Measurements from ENCODE around the gene FLNC. TPM values are rescaled to one million over a fixed set of nuclear protein-coding genes. Genes with fewer than 3 reads are reported as not detected.

The FLNC gene
- polyA plus RNA-seq, 3 donors from 2014 or later = not detected

- H3K27me3 Mint-ChIP-seq (ENCODE audit: low read depth in 3 of 3) = peaks cover 0 to 1% (median 1%) of the 10 kb centered on the region in 3 donors
- H3K36me3 Mint-ChIP-seq = peaks cover 9 to 23% (median 19%) of the 10 kb centered on the region in 3 donors
- no peak overlapping the region for H3K27ac Mint-ChIP-seq
- no peaks in the 10 kb centered on the region for H3K9me3 Mint-ChIP-seq
- DNase-seq = no peak
- no peak overlapping the region for H3K4me3 Mint-ChIP-seq
- no peaks in the 10 kb centered on the region for H3K4me1 Mint-ChIP-seq
These were observed 19.7 kb upstream of the FLNC start for GRCh38 chr7:128810473-128810872.

GRCh38 chr7:128810997-128811396, 19.2 kb upstream of the FLNC start:
- Mint-ChIP-seq H3K27ac (no peak overlapping the region), H3K4me3 (no peak overlapping the region), H3K9me3 (no peaks in the 10 kb centered on the region), H3K36me3 (peaks cover 9 to 21% (median 18%) of the 10 kb centered on the region in 3 donors), H3K27me3 (ENCODE audit: low read depth in 3 of 3) (peaks cover 0 to 2% (median 1%) of the 10 kb centered on the region in 3 donors), H3K4me1 (no peaks in the 10 kb centered on the region)
- no peak for DNase-seq

GRCh38 chr7:128811631-128812430, 18.4 kb upstream of the FLNC start:
- peaks cover 0 to 2% (median 1%) of the 10 kb centered on the region in 3 donors for H3K27me3 Mint-ChIP-seq (ENCODE audit: low read depth in 3 of 3)
- H3K4me3 Mint-ChIP-seq = no peak overlapping the region
- no peaks in the 10 kb centered on the region for H3K9me3 Mint-ChIP-seq
- H3K27ac Mint-ChIP-seq = no peak overlapping the region
- no peaks in the 10 kb centered on the region for H3K4me1 Mint-ChIP-seq
- peaks cover under 1 to 14% (median 11%) of the 10 kb centered on the region in 3 donors for H3K36me3 Mint-ChIP-seq
- DNase-seq = no peak

- Mint-ChIP-seq H3K4me3 (no peak overlapping the region), H3K9me3 (no peaks in the 10 kb centered on the region), H3K4me1 (no peaks in the 10 kb centered on the region), H3K27ac (no peak overlapping the region), H3K27me3 (ENCODE audit: low read depth in 3 of 3) (peaks cover 0 to 2% (median 1%) of the 10 kb centered on the region in 3 donors), H3K36me3 (peaks cover 0 to 12% (median 8%) of the 10 kb centered on the region in 3 donors)
- no peak for DNase-seq
These were observed 17.6 kb upstream of the FLNC start for GRCh38 chr7:128812514-128813168.

- Mint-ChIP-seq H3K4me1 (no peaks in the 10 kb centered on the region), H3K36me3 (peaks cover 0 to 7% (median 3%) of the 10 kb centered on the region in 3 donors), H3K9me3 (no peaks in the 10 kb centered on the region), H3K4me3 (no peak overlapping the region), H3K27me3 (ENCODE audit: low read depth in 3 of 3) (peaks cover 0 to 2% (median 1%) of the 10 kb centered on the region in 3 donors), H3K27ac (no peak overlapping the region)
- no peak for DNase-seq
These were observed 15.7 kb upstream of the FLNC start for GRCh38 chr7:128814499-128814898.

GRCh38 chr7:128815289-128815942, 14.8 kb upstream of the FLNC start:
- peaks cover 0 to 2% (median 1%) of the 10 kb centered on the region in 3 donors for H3K27me3 Mint-ChIP-seq (ENCODE audit: low read depth in 3 of 3)
- no peaks in the 10 kb centered on the region for H3K9me3 Mint-ChIP-seq
- H3K4me3 Mint-ChIP-seq = no peak overlapping the region
- H3K27ac Mint-ChIP-seq = no peak overlapping the region
- H3K36me3 Mint-ChIP-seq = no peaks in the 10 kb centered on the region
- DNase-seq = no peak
- H3K4me1 Mint-ChIP-seq = no peaks in the 10 kb centered on the region

- no peak overlapping the region for H3K4me3 Mint-ChIP-seq
- H3K27ac Mint-ChIP-seq = no peak overlapping the region
- H3K27me3 Mint-ChIP-seq (ENCODE audit: low read depth in 3 of 3) = peaks cover 0 to 2% (median 1%) of the 10 kb centered on the region in 3 donors
- DNase-seq = no peak
- H3K9me3 Mint-ChIP-seq = no peaks in the 10 kb centered on the region
- H3K4me1 Mint-ChIP-seq = no peaks in the 10 kb centered on the region
- no peaks in the 10 kb centered on the region for H3K36me3 Mint-ChIP-seq
These were observed 11.5 kb upstream of the FLNC start for GRCh38 chr7:128818694-128819093.

- Mint-ChIP-seq H3K4me3 (no peak overlapping the region), H3K27ac (no peak overlapping the region), H3K9me3 (no peaks in the 10 kb centered on the region), H3K4me1 (no peaks in the 10 kb centered on the region), H3K36me3 (no peaks in the 10 kb centered on the region), H3K27me3 (ENCODE audit: low read depth in 3 of 3) (no peaks in the 10 kb centered on the region)
- DNase-seq = no peak
These were observed 8.5 kb upstream of the FLNC start for GRCh38 chr7:128821724-128822123.

GRCh38 chr7:128826512-128826911, 3.7 kb upstream of the FLNC start:
- Mint-ChIP-seq H3K27me3 (ENCODE audit: low read depth in 3 of 3) (peaks cover 9 to 15% (median 11%) of the 10 kb centered on the region in 3 donors), H3K36me3 (no peaks in the 10 kb centered on the region), H3K4me3 (no peak overlapping the region), H3K9me3 (no peaks in the 10 kb centered on the region), H3K27ac (no peak overlapping the region), H3K4me1 (peaks cover 9 to 10% of the 10 kb centered on the region in 2 donors)
- DNase-seq = no peak

GRCh38 chr7:128826916-128827247, 3.3 kb upstream of the FLNC start:
- H3K27me3 Mint-ChIP-seq (ENCODE audit: low read depth in 3 of 3) = peaks cover 10 to 15% (median 11%) of the 10 kb centered on the region in 3 donors
- no peak for DNase-seq
- no peaks in the 10 kb centered on the region for H3K36me3 Mint-ChIP-seq
- no peak overlapping the region for H3K27ac Mint-ChIP-seq
- peaks cover 10% of the 10 kb centered on the region in 2 donors for H3K4me1 Mint-ChIP-seq
- no peak overlapping the region for H3K4me3 Mint-ChIP-seq
- H3K9me3 Mint-ChIP-seq = no peaks in the 10 kb centered on the region

GRCh38 chr7:128827248-128827958, 2.8 kb upstream of the FLNC start:
- H3K27me3 Mint-ChIP-seq (ENCODE audit: low read depth in 3 of 3) = peaks cover 11 to 15% (median 11%) of the 10 kb centered on the region in 3 donors
- H3K4me1 Mint-ChIP-seq = peaks cover 10% of the 10 kb centered on the region in 2 donors
- no peak overlapping the region for H3K4me3 Mint-ChIP-seq
- H3K36me3 Mint-ChIP-seq = no peaks in the 10 kb centered on the region
- no peak overlapping the region for H3K27ac Mint-ChIP-seq
- H3K9me3 Mint-ChIP-seq = no peaks in the 10 kb centered on the region
- no peak for DNase-seq

GRCh38 chr7:128827971-128828711, 2.1 kb upstream of the FLNC start:
- H3K4me1 Mint-ChIP-seq = peaks cover 10% of the 10 kb centered on the region in 2 donors
- no peaks in the 10 kb centered on the region for H3K36me3 Mint-ChIP-seq
- H3K27me3 Mint-ChIP-seq (ENCODE audit: low read depth in 3 of 3) = peaks cover 11 to 15% (median 13%) of the 10 kb centered on the region in 3 donors
- H3K4me3 Mint-ChIP-seq = peak overlapping the region in 1 of 5 donors; percentile 33
- no peaks in the 10 kb centered on the region for H3K9me3 Mint-ChIP-seq
- no peak for DNase-seq
- no peak overlapping the region for H3K27ac Mint-ChIP-seq
